ENCODE results near the gene C16orf92.

Gene C16orf92, protein sequence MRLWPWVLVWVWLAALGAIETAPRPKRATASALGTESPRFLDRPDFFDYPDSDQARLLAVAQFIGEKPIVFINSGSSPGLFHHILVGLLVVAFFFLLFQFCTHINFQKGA

DNA sequence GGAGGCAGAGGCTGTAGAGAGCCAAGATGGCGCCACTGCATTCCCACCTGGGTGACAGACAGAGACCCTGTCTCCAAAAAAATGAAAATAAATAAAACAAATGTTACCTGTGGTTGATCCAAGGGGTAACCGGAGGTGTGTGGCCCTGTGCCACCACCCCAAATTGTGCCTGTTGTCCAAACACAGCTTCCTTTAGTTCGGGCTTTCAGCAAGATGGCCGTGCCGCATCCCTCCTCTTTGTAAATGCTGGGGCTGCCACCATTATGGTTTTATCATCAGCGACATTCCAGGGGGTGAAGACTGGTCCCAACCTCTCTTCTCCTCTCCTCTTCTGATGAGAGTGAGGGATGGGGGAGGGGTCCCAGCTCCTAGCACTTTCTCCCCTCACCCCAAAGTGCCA lies at the start of gene C16orf92:
TSS of gene C16orf92 (plus strand) at position 312 of the 400 bp plus-strand sequence. CDS start 143 bp downstream, outside the sequence.
- DNase-seq = no peak

GRCh38 chr16:29973384-29974246 lies 49.4 kb upstream of the C16orf92 start, which contains the start of gene TAOK2:
TSS of gene TAOK2 (plus strand) at chr16:29973868. CDS start at chr16:29977773, 3,905 bp downstream.
- peak; percentile 98 for DNase-seq

- DNase-seq = peak; percentile 29
Measured at GRCh38 chr16:29974291-29975133, 48.5 kb upstream of the C16orf92 start.

GRCh38 chr16:29975134-29975538 lies 47.9 kb upstream of the C16orf92 start:
- DNase-seq = no peak

DNA sequence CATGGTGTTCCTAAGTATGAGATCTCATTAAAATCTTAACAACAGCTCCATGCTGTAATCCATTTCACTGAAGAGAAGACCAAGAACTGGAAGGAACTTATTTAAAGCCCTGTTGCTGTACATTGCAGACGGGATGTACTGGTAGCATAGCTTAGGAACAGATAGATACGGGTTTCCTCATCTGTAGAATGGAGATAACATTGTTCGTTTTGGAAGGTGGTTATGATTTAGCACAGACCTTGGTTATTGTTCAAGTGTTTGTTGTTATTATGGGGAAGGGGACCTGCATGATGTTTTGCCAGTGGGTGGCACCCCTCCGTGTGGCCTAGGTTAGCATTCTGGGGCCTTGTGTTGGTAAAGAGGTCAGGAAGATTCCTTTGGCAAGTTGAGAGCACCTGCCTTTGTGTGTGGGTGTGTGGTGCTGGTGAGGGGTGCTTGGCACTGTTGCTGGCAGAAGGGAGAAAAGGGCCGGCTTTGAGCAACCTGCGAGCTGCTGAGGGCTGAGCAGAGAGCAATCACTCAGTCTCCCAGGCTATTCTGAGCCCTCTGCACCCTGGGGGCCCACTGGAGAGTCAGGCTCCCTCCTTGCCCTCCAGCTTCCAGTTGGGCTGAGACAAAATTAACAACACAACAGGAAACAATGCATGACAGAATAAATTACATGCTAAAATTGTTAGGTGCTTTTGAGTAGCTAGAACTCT lies 47.0 kb upstream of the C16orf92 start:
- no peak for DNase-seq

DNA sequence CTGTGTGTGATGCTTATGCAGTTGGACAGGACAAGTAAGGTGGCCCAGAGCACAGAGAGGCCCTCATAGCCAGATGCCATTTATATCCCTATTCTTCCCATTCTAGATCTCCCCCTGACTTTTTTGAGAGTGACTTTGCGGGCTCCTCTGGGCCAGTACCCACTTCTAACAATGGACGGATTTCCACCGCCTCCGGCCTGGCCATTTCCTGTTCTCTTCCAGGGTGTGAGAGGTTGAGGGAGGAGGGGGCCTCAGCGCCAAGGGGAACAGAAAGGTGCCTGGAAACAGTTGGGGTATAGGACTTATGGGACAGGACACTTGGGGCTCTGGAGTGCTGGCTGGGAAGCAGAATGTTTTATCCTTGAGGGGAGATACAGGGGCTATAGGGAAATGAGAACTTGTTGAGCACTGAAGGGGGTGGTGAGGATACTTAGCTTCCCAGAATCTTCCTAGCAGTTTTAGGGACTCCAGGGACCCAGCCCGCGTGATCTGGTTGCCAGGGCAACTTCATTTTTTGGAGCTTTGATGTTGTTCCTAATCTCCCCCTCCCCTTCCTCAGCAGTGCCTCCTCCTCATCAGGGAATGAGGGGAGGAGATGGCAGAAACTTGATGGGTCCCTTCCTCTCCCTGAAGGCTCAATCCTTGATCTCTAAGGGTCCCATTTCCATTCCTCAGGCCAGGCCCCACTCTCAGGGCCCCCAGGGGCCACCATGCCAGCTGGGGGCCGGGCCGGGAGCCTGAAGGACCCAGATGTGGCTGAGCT lies 45.8 kb upstream of the C16orf92 start:
- DNase-seq = no peak

- DNase-seq = no peak
Measured at GRCh38 chr16:29978081-29978480, 44.9 kb upstream of the C16orf92 start.

DNA sequence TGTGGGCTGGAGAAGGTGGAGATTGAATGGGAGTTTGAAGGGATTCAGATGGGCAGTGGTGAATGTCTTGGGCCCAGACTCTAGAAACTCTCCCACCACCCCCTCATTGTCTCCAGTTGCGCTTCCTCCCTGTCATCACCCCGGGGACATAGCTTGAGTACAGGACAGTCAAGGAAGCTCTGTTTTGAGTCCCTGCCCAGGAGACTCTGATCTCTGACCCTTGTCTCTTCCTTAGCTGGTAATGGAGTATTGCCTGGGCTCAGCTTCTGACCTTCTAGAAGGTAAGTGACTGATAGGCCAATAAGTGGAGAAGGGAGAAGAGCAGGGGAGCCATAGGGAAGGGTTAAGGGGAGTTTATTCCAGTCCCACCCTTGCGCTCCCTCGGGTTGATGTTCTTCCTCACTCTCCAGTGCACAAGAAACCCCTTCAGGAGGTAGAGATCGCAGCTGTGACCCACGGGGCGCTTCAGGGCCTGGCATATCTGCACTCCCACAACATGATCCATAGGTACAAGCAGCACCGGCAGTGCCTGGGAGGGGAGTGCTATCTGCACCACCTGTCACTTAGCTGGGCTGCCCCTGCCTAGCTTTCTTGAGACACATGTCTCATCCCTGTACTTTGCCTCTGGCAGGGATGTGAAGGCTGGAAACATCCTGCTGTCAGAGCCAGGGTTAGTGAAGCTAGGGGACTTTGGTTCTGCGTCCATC lies 44.3 kb upstream of the C16orf92 start:
- no peak for DNase-seq

DNA sequence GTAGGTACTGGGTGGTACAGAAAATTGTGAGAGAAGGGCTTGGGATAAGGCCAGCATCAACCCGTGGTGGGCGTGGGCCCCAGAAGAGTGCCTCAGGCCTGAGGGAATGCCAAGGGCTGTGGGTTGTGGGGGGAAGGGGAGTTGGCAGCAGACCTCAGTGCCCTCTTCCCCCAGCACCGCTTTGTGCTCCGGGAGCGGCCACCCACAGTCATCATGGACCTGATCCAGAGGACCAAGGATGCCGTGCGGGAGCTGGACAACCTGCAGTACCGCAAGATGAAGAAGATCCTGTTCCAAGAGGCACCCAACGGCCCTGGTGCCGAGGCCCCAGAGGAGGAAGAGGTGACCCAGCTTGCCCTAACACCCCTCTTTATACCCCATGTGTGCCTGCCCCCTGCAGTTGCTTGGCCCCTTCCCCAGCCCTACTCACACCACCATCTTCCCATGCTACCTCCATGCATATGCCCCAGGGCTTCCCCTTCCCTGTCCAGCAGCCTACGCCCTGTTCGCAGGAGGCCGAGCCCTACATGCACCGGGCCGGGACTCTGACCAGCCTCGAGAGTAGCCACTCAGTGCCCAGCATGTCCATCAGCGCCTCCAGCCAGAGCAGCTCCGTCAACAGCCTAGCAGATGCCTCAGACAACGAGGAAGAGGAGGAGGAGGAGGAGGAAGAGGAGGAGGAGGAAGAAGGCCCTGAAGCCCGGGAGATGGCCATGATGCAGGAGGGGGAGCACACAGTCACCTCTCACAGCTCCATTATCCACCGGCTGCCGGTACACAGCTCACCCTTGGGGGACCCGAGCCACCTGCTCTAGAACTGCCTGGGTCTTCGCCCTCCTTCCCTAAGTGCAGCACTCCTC lies 40.2 kb upstream of the C16orf92 start:
- no peak for DNase-seq

- no peak for DNase-seq
Measured at GRCh38 chr16:29983420-29984136, 39.4 kb upstream of the C16orf92 start.

DNA sequence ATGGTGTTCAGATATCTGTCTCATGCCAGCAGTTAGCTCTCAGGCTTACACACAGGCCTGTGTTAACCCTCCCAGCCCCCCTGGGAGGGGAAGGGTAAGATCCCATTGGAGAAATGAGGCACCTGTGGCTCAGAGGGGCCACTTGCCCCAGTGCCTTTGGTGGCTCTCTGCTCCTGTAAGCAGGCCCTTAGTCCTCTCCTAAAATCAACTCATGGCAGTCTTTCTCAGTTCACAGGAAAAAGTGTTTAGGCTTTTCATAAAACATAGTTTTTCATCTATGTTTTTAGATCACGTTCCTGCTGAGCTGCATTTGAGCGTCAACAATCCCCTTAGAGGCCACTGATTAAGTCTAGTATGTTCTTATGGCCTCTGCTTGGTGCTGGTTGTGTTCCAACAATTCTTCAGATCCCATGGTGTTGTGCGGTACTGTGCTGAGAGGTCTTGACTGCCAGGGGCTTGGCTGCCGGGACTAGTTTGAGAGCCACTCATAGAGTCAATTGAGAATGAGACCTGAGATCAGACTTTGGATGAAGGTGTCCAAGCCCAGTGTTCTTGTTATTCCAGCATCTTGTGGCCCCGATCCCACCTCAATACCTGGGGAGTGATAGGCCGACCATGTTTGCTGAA lies 38.7 kb upstream of the C16orf92 start:
- DNase-seq = no peak

DNA sequence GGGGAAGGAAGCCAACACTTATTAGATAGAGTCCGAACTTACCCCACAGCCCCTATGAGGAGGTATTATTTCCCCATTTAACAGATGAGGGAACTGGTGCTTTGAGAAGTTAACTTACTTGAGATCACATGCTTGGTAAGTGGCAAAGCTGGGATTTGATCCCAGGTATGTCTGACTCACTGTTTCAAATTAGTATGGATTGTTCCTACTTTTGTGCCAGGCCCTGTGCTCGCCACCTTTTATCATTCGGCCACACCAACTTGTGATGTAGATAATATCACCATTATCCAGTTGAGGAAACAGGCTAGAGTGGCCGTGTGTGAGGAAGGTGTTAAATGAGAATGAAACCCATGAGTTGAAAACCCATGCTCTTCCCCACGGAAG lies 38.2 kb upstream of the C16orf92 start:
- no peak for DNase-seq

- DNase-seq = no peak
Measured at GRCh38 chr16:29985271-29985811, 37.7 kb upstream of the C16orf92 start.

- DNase-seq = no peak
Measured at GRCh38 chr16:29986231-29986630, 36.8 kb upstream of the C16orf92 start.

DNA sequence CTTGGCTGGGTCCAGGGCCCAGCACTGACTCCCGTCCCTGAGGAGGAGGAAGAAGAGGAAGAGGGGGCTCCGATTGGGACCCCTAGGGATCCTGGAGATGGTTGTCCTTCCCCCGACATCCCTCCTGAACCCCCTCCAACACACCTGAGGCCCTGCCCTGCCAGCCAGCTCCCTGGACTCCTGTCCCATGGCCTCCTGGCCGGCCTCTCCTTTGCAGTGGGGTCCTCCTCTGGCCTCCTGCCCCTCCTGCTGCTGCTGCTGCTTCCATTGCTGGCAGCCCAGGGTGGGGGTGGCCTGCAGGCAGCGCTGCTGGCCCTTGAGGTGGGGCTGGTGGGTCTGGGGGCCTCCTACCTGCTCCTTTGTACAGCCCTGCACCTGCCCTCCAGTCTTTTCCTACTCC lies 36.1 kb upstream of the C16orf92 start:
- DNase-seq = no peak

- DNase-seq = no peak
Measured at GRCh38 chr16:29987371-29988085, 35.5 kb upstream of the C16orf92 start.

- no peak for DNase-seq
Measured at GRCh38 chr16:29988346-29989075, 34.5 kb upstream of the C16orf92 start.

Data from CD4-positive, alpha-beta T cell treated with Interleukin-12 subunit alpha and Interleukin-12 subunit beta, for 1 hour (primary cell).